Activated naive CD4-positive, alpha-beta T cell treated with anti-CD3 and anti-CD28 coated beads, Interleukin-2, amount 10 ng/mL, durations not matched to agents 7 days and 5 days (primary cell): ENCODE results near the gene SAMD15.
"Not testable (repeated sequence)": the region's sequence is repeated elsewhere in the genome, so short reads cannot be mapped to it uniquely, and the experiment has no call there.

Experiments
- CTCF ChIA-PET: fragments of 350-600 bp; sonication (Branson Sonifier 250); formaldehyde crosslinking; loops from one replicate; lab custom pipeline; 2021; ENCODE audit warnings: antibody characterized with exemption; lab: Charles Lee
- DNase-seq: peaks from one replicate; pipeline ENCODE4 v3.0.0-alpha.2; 2020
- H3K27ac Mint-ChIP-seq: one replicate; pipeline ENCODE4 v1.8.0; 2021; ENCODE audit warnings: mild to moderate bottlenecking, moderate library complexity, mixed read lengths
- H3K27me3 Mint-ChIP-seq: one replicate; pipeline ENCODE4 v1.8.0; 2021; ENCODE audit warnings: mild to moderate bottlenecking, mixed read lengths
- H3K36me3 Mint-ChIP-seq: one replicate; pipeline ENCODE4 v1.8.0; 2021; ENCODE audit warnings: mixed read lengths
- H3K4me1 Mint-ChIP-seq: one replicate; pipeline ENCODE4 v1.8.0; 2021; ENCODE audit warnings: mixed read lengths
- H3K4me3 Mint-ChIP-seq: one replicate; pipeline ENCODE4 v1.8.0; 2021; ENCODE audit warnings: mild to moderate bottlenecking, moderate library complexity, mixed read lengths
- H3K9me3 Mint-ChIP-seq: one replicate; pipeline ENCODE4 v1.8.0; 2021; ENCODE audit warnings: mixed read lengths

SAMD15 gene

DNA sequence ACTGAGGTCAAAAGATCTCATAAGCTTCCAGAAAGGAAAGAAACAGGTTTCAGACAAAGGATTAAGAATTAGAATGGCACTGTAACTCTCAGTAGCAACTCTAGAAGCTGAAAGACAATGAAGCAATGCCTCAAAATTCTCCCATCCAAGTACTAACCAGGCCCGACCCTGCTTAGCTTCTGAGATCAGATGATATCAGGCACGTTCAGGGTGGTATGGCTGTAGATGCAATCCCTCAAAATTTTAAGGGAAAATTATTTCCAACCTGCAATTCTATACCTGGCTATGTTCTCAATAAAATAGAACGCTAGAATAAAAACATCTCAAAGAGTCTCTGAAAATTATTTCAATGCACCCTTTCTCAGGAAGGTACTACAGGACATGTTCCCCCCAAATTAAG lies 26.6 kb downstream of the SAMD15 start:
- CTCF ChIA-PET, result no interaction called here
- no peaks in the 10 kb centered on the region for H3K27me3 Mint-ChIP-seq
- H3K4me1 Mint-ChIP-seq, result peaks cover 14% of the 10 kb centered on the region
- H3K27ac Mint-ChIP-seq, result no peak overlapping the region
- no peaks in the 10 kb centered on the region for H3K36me3 Mint-ChIP-seq
- DNase-seq, result no peak
- H3K9me3 Mint-ChIP-seq, result no peaks in the 10 kb centered on the region
- no peak overlapping the region for H3K4me3 Mint-ChIP-seq

DNA sequence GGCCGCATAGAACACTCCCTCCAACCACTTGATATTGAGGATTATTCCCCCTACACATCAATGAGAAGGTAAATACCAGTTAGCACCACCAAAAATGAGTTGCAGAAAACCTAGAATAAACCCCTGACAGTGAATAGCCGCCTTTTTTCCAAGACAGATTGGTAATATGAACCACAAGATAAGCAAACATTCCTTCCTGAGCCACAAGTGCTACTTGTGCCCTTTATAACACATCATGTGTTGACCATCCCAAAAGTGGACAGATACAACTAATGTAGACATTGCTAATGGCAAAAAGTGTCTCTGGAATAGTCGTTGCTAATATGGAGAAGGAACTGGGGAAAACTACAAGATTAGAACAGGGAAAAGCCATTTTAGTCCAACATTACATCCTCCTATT lies 28.9 kb downstream of the SAMD15 start:
- CTCF ChIA-PET, result interaction anchor here (0.6 kb wide), 1 partner anchor 8 kb away, joined by 5 read pairs; no protein-coding TSS in a partner anchor
- peaks cover 14% of the 10 kb centered on the region for H3K4me1 Mint-ChIP-seq
- no peaks in the 10 kb centered on the region for H3K9me3 Mint-ChIP-seq
- no peak overlapping the region for H3K27ac Mint-ChIP-seq
- DNase-seq, result no peak
- no peak overlapping the region for H3K4me3 Mint-ChIP-seq
- no peaks in the 10 kb centered on the region for H3K27me3 Mint-ChIP-seq
- H3K36me3 Mint-ChIP-seq, result no peaks in the 10 kb centered on the region

DNA sequence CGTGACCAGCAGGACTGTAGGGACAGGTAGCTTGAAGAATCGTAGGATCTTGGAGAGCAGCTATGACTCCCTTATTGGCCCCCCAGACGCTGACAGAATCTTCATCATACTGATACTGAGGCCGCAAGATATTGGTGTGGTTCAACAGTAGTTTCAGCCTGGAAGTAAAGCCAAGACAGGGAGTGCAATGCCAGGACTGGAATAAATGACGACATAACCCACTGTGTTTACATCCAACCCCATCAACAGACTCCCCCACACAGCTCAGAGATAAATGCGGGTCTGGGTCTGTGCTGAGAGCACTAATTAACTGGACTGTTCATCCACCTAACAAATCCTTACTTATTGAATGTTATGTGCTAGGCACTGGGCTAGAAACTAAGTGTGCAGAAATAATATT lies 29.5 kb downstream of the SAMD15 start:
- no peaks in the 10 kb centered on the region for H3K36me3 Mint-ChIP-seq
- no peak overlapping the region for H3K27ac Mint-ChIP-seq
- no peak overlapping the region for H3K4me3 Mint-ChIP-seq
- DNase-seq, result no peak
- CTCF ChIA-PET, result no interaction called here
- peaks cover 14% of the 10 kb centered on the region for H3K4me1 Mint-ChIP-seq
- no peaks in the 10 kb centered on the region for H3K9me3 Mint-ChIP-seq
- no peaks in the 10 kb centered on the region for H3K27me3 Mint-ChIP-seq

DNA sequence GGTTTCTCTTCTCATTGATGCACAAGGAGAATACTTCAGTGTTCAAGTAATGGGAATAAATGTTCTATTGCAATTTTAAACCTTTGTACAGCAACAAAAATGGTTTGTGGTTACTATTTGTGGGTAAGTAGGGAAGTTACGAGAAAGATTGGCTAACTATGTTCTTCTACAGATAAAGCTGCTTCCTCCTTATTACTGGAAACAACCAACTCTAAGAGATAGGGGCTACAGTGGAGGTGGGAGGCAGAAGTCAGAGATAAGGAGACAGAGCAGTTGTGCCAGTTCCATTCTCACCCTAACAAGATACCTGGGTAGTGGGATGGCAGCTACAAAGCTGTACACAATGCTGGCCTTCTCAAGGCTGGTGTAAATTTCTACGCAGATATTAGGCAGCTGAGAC lies 30.0 kb downstream of the SAMD15 start:
- no peak overlapping the region for H3K27ac Mint-ChIP-seq
- H3K4me3 Mint-ChIP-seq, result no peak overlapping the region
- DNase-seq, result no peak
- H3K4me1 Mint-ChIP-seq, result peaks cover 14% of the 10 kb centered on the region
- no peaks in the 10 kb centered on the region for H3K9me3 Mint-ChIP-seq
- no peaks in the 10 kb centered on the region for H3K36me3 Mint-ChIP-seq
- CTCF ChIA-PET, result no interaction called here
- no peaks in the 10 kb centered on the region for H3K27me3 Mint-ChIP-seq

DNA sequence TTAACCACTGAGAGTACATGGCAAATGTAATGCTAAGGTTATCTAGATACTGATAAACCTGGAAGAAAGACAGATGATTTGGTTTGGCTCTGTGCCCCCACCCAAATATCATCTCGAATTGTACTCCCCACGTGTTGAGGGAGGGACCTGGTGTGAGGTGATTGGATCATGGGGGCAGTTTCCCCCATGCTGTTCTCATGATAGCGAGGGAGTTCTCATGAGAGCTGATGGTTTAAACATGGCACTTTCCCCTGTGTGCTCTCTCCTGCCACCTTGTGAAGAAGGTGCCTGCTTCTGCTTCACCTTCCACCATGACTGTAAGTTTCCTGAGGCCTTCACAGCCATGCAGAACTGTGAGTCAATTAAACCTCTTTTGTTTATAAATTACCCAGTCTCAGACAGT lies 32.0 kb downstream of the SAMD15 start:
- no peak for DNase-seq
- Mint-ChIP-seq H3K9me3 (no peaks in the 10 kb centered on the region), H3K27ac (no peak overlapping the region), H3K4me3 (no peak overlapping the region), H3K4me1 (peaks cover 14% of the 10 kb centered on the region), H3K27me3 (no peaks in the 10 kb centered on the region), H3K36me3 (no peaks in the 10 kb centered on the region)
- CTCF ChIA-PET, result interaction anchor here (1.5 kb wide), 1 partner anchor 93 kb away, joined by 3 read pairs; no protein-coding TSS in a partner anchor

DNA sequence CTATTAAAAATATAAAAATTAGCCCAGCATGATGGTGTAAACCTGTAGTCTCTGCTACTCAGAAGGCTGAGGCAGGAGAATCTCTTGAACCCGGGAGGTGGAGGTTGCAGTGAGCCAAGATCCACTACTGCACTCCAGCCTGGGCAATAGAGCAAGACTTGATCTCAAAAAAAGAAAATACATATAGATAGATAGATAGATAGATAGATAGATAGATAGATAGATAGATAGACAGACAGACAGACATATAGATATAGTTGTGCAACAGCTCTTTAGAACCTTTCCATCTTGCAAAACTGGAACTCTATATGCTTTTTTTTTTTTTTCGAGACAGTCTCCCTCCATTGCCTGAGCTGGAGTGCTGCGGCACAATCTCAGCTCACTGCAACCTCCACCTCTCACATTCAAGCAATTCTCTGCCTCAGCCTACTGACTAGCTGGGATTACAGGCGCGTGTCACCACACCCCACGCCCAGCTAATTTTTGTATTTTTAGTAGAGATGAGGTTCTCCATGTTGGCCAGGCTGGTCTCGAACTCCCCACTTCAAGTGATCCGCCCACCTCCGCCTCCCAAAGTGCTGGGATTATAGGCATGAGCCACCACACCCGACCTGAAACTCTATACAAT lies 38.3 kb downstream of the SAMD15 start:
- H3K4me1 Mint-ChIP-seq, H3K27ac Mint-ChIP-seq, H3K4me3 Mint-ChIP-seq, H3K9me3 Mint-ChIP-seq, H3K27me3 Mint-ChIP-seq, H3K36me3 Mint-ChIP-seq, DNase-seq, CTCF ChIA-PET: not testable (repeated sequence)

DNA sequence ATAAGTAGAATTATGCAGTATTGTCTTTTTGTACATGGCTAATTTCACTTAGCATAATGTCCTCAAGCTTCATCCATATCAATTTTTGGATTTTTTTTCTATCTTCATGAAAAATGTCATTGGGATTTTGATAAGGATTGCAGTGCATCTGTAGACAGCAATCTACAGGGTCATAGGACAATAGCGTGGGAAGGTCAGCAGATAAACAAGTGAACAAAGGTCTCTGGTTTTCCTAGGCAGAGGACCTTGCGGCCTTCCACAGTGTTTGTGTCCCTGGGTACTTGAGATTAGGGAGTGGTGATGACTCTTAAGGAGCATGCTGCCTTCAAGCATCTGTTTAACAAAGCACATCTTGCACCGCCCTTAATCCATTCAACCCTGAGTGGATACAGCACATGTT lies 38.9 kb downstream of the SAMD15 start:
- H3K4me3 Mint-ChIP-seq, H3K27ac Mint-ChIP-seq, DNase-seq, H3K36me3 Mint-ChIP-seq, H3K4me1 Mint-ChIP-seq, H3K9me3 Mint-ChIP-seq, H3K27me3 Mint-ChIP-seq, CTCF ChIA-PET: not testable (repeated sequence)

DNA sequence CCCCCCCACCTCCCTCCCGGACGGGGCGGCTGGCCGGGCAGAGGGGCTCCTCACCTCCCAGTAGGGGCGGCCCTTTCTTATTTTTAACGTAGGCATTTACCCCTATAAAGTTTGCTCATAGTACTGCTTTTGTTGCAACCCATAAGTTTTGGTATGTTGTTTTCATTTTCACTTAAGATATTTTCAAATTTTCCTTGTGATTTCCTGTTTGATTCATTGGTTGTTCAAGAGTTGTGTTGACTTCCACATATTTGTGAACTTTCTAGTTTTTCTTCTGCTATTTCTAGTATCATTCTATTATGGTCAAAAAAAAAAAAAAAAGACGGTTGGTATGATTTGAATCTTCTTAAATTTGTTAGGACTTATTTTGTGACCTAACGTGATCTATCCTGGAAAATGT lies 39.7 kb downstream of the SAMD15 start:
- Mint-ChIP-seq H3K27me3 (no peaks in the 10 kb centered on the region), H3K27ac (no peak overlapping the region), H3K9me3 (peaks cover 8% of the 10 kb centered on the region), H3K4me1 (no peaks in the 10 kb centered on the region), H3K36me3 (peaks cover 11% of the 10 kb centered on the region), H3K4me3 (no peak overlapping the region)
- DNase-seq, result no peak
- CTCF ChIA-PET, result no interaction called here

DNA sequence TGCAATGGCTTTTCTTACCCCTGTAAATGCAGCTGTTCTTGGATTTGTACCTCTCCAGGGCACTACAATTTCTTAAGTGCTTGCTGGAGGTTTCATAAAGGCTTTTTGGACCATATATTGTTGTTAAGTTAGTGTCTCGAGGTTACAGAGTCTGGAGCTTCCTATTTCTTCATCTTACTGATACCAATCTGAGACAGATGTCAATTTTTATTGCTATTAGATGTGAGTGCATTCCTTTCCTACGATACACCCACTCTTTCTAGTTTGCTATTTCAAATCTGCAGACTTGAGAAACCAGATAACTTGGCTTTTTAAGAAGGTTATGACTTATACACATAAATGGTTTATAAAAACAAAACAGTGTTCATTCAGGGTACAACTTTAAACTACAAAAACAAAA lies 44.0 kb downstream of the SAMD15 start:
- no peak overlapping the region for H3K4me3 Mint-ChIP-seq
- DNase-seq, result no peak
- H3K9me3 Mint-ChIP-seq, result peaks cover 8% of the 10 kb centered on the region
- peaks cover 38% of the 10 kb centered on the region for H3K36me3 Mint-ChIP-seq
- no peaks in the 10 kb centered on the region for H3K27me3 Mint-ChIP-seq
- H3K4me1 Mint-ChIP-seq, result no peaks in the 10 kb centered on the region
- CTCF ChIA-PET, result no interaction called here
- H3K27ac Mint-ChIP-seq, result no peak overlapping the region

DNA sequence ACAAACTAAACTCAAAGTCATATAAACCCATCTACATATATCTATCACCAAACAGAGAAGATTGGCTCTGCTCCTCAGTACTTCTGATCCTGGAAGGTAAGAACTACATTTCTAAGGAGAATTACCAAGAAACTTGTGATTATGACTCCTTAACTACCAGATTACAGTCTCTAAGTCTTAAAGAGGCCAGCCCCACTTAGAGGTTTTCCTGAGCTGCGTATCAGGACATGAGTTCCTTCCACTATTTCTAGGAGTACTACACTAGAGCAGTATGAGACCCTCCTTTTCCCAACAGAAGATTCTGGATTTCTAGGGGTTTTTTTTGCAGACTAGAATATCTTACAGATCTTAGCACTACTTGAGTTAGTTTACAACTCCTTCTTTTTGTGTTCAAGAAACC lies 46.2 kb downstream of the SAMD15 start, which contains the start of gene NOXRED1:
TSS of gene NOXRED1 (minus strand) at position 101 of the 400 bp plus-strand sequence. CDS start 634 bp downstream, outside the sequence.
- CTCF ChIA-PET, result no interaction called here
- H3K4me1 Mint-ChIP-seq, result no peaks in the 10 kb centered on the region
- peaks cover 60% of the 10 kb centered on the region for H3K36me3 Mint-ChIP-seq
- no peak for DNase-seq
- H3K9me3 Mint-ChIP-seq, result peaks cover 8% of the 10 kb centered on the region
- H3K27ac Mint-ChIP-seq, result no peak within 1 kb of the TSS
- H3K27me3 Mint-ChIP-seq, result no peaks in the 10 kb centered on the region
- H3K4me3 Mint-ChIP-seq, result no peak within 1 kb of the TSS

DNA sequence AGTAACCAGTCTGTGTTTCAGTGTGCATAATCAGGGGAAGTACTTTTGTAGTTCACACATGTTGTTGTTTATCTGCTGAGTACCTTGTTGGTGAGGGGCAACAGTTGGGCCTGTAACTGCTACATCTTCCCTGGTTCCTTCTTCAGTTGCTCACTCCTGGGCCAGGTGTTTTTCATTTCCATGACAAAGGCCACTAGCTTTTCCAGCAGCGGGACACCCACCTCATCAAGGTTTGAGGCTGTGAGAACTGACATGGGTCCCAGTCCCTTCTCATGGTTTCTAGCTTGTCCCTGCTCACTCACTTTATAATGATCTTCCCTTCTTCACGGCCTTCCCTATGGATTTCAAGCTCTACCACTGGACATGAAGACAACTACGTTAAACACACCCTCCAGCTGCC lies 47.7 kb downstream of the SAMD15 start:
- DNase-seq, result no peak
- Mint-ChIP-seq H3K9me3 (peaks cover 2% of the 10 kb centered on the region), H3K36me3 (peaks cover 65% of the 10 kb centered on the region), H3K4me3 (no peak overlapping the region), H3K27me3 (no peaks in the 10 kb centered on the region), H3K27ac (no peak overlapping the region), H3K4me1 (no peaks in the 10 kb centered on the region)
- CTCF ChIA-PET, result no interaction called here

DNA sequence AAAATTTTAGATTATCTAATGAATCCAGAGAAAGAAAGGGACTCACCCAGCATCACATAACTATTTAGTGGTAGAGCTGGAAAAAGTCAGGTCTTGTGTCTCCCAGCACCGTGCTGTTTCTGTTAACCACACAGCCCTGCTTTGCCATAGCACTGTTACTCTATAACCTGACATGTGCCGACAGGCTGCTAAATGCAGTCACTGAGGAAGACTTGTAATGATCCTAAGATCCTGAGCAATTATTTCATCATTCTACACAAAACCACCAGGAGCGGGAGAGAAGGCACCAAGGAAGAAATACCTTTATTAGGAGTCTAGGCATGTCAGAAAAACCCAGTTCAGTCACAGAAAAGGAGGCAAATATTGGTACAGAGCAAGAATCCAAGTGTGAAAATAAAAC lies 49.2 kb downstream of the SAMD15 start:
- Mint-ChIP-seq H3K27ac (no peak overlapping the region), H3K36me3 (peaks cover 60% of the 10 kb centered on the region), H3K9me3 (no peaks in the 10 kb centered on the region), H3K27me3 (no peaks in the 10 kb centered on the region), H3K4me1 (no peaks in the 10 kb centered on the region), H3K4me3 (no peak overlapping the region)
- DNase-seq, result no peak
- CTCF ChIA-PET, result no interaction called here

DNA sequence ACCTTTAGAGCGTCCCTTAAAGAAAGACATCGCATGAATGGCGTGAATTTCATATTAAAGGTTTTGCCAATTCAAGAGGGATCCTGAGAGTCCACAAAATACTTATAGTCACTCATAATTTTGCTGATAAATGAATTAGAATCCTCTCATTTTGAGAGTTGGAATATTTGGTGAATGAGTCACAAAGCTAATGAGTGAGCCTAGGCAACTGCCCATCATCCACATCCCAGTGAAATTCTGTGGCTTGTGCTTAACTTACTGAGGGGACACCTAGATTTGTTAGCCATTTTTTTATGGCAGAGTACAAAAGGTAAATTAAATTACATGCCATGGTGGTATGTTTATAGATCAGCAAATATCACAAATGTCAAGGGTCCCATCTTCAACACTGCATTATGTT lies 58.9 kb downstream of the SAMD15 start:
- Mint-ChIP-seq H3K4me1 (no peaks in the 10 kb centered on the region), H3K36me3 (peaks cover 34% of the 10 kb centered on the region), H3K9me3 (no peaks in the 10 kb centered on the region), H3K27me3 (no peaks in the 10 kb centered on the region), H3K27ac (no peak overlapping the region), H3K4me3 (no peak overlapping the region)
- DNase-seq, result no peak
- CTCF ChIA-PET, result no interaction called here

DNA sequence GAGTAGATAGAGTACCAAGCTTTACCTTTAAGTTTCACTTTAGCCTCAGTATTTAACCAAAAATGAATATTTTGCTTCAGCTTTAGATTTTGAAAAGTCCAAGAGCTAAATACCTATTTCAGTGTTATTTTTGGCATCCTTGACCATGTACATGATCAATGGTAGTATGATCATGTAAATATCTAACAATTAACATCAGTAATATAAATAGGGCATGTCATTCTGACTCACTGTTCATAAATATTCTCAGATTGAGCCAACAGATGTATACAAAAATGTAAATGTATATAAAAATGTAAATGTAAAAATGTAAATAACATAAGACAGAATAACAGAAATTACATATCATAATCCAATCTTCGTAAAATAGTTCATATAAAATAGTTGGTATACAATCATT lies 61.4 kb downstream of the SAMD15 start:
- Mint-ChIP-seq H3K27ac (no peak overlapping the region), H3K4me1 (no peaks in the 10 kb centered on the region), H3K36me3 (peaks cover 52% of the 10 kb centered on the region), H3K9me3 (no peaks in the 10 kb centered on the region), H3K4me3 (no peak overlapping the region), H3K27me3 (no peaks in the 10 kb centered on the region)
- DNase-seq, result no peak
- CTCF ChIA-PET, result no interaction called here

DNA sequence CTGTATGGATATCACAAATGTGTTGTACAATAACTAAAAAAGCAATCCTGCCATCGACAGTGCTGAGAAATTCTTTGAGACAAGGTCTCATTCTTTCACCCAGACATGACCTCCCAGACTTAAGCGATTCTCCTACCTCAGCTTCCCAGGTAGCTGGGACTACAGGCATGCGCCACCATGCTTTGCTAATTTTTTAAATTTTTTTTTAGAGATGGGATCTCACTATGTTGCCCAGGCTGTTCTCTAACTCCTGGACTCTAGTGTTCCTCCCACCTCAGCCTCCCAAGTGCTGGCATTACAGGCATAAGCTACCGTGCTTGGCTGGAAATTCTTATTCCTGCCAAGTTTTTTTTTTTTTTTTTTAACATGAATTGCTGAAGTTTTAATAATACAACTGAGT lies 62.7 kb downstream of the SAMD15 start:
- no peaks in the 10 kb centered on the region for H3K27me3 Mint-ChIP-seq
- CTCF ChIA-PET, result no interaction called here
- no peaks in the 10 kb centered on the region for H3K9me3 Mint-ChIP-seq
- no peaks in the 10 kb centered on the region for H3K4me1 Mint-ChIP-seq
- DNase-seq, result no peak
- no peak overlapping the region for H3K27ac Mint-ChIP-seq
- H3K4me3 Mint-ChIP-seq, result no peak overlapping the region
- H3K36me3 Mint-ChIP-seq, result peaks cover 49% of the 10 kb centered on the region
